ENCODE data around the gene ZXDA. TPM values are rescaled to one million over a fixed set of nuclear protein-coding genes. Genes with fewer than 3 reads are reported as not detected.
A peak's percentile ranks its signal among the peaks of the same experiment; 100 is the strongest.
"Not testable (repeated sequence)": the region's sequence is repeated elsewhere in the genome, so short reads cannot be mapped to it uniquely, and the experiment has no call there.

Gene ZXDA
- 1 to 10 TPM; 2.4 to 3.8 TPM for total RNA-seq

- H3K9ac ChIP-seq (ENCODE audit: low read depth in 2 of 2, low read length in 2 of 2), result peak within 1 kb of the TSS; percentile 26 to 47
- H3K9me3 ChIP-seq; H3K4me1 ChIP-seq; H3K27me3 ChIP-seq; DNase-seq; H3K36me3 ChIP-seq; intact Hi-C loops (cut with DNase I): not testable (repeated sequence)
- H3K27ac ChIP-seq, result peak within 1 kb of the TSS; percentile 72
- peak within 1 kb of the TSS; percentile 39 for H3K4me3 ChIP-seq
Measured at GRCh38 chrX:57910287-57910912, at the start of gene ZXDA. Gene ZXDA (minus strand): TSS chrX:57910458. CDS start chrX:57910420, 38 bp downstream.

GRCh38 chrX:57952320-57952678 lies 42.0 kb upstream of the ZXDA start:
- Histone ChIP-seq H3K27ac (no peak overlapping the region), H3K27me3 (no peaks in the 10 kb centered on the region), H3K4me1 (no peaks in the 10 kb centered on the region), H3K4me3 (no peak overlapping the region), H3K9me3 (no peaks in the 10 kb centered on the region), H3K36me3 (no peaks in the 10 kb centered on the region), H3K9ac (ENCODE audit: low read depth in 2 of 2, low read length in 2 of 2) (no peak overlapping the region)
- no peak for DNase-seq
- intact Hi-C loops (cut with DNase I), result no loop called here
- TF ChIP-seq CTCF (IDR thresholded peaks at IDR 0.05), result no peak

GRCh38 chrX:57951666-57952319 lies 41.5 kb upstream of the ZXDA start:
- no peak for TF ChIP-seq CTCF (IDR thresholded peaks at IDR 0.05)
- H3K4me1 ChIP-seq, result no peaks in the 10 kb centered on the region
- no peak overlapping the region for H3K4me3 ChIP-seq
- no peaks in the 10 kb centered on the region for H3K27me3 ChIP-seq
- no peak overlapping the region for H3K27ac ChIP-seq
- no peaks in the 10 kb centered on the region for H3K9me3 ChIP-seq
- no peak for DNase-seq
- intact Hi-C loops (cut with DNase I), result no loop called here
- H3K9ac ChIP-seq (ENCODE audit: low read depth in 2 of 2, low read length in 2 of 2), result no peak overlapping the region
- H3K36me3 ChIP-seq, result no peaks in the 10 kb centered on the region

- H3K36me3 ChIP-seq, result no peaks in the 10 kb centered on the region
- no peak overlapping the region for H3K27ac ChIP-seq
- no peaks in the 10 kb centered on the region for H3K27me3 ChIP-seq
- H3K9me3 ChIP-seq, result no peaks in the 10 kb centered on the region
- intact Hi-C loops (cut with DNase I), result no loop called here
- H3K4me3 ChIP-seq, result no peak overlapping the region
- no peak for DNase-seq
- no peak for TF ChIP-seq CTCF (IDR thresholded peaks at IDR 0.05)
- no peak overlapping the region for H3K9ac ChIP-seq (ENCODE audit: low read depth in 2 of 2, low read length in 2 of 2)
- H3K4me1 ChIP-seq, result no peaks in the 10 kb centered on the region
Measured at GRCh38 chrX:57933321-57933720, 23.1 kb upstream of the ZXDA start.

GRCh38 chrX:57932266-57932665 lies 22.0 kb upstream of the ZXDA start:
- intact Hi-C loops (cut with DNase I), result no loop called here
- Histone ChIP-seq H3K27ac (no peak overlapping the region), H3K27me3 (no peaks in the 10 kb centered on the region), H3K4me1 (no peaks in the 10 kb centered on the region), H3K9me3 (no peaks in the 10 kb centered on the region), H3K36me3 (no peaks in the 10 kb centered on the region), H3K9ac (ENCODE audit: low read depth in 2 of 2, low read length in 2 of 2) (no peak overlapping the region), H3K4me3 (no peak overlapping the region)
- DNase-seq, result no peak
- TF ChIP-seq CTCF (IDR thresholded peaks at IDR 0.05), result no peak

GRCh38 chrX:57930051-57930450 lies 19.8 kb upstream of the ZXDA start:
- no peak for DNase-seq
- TF ChIP-seq CTCF (IDR thresholded peaks at IDR 0.05), result no peak
- Histone ChIP-seq H3K4me1 (no peaks in the 10 kb centered on the region), H3K9me3 (no peaks in the 10 kb centered on the region), H3K4me3 (no peak overlapping the region), H3K27me3 (no peaks in the 10 kb centered on the region), H3K27ac (no peak overlapping the region), H3K9ac (ENCODE audit: low read depth in 2 of 2, low read length in 2 of 2) (no peak overlapping the region), H3K36me3 (no peaks in the 10 kb centered on the region)
- intact Hi-C loops (cut with DNase I), result no loop called here

Measured in colonic mucosa (tissue), 4 donors.